Common myeloid progenitor, CD34-positive (primary cell): Measurements from ENCODE around the gene DEDD.

ENCODE experiments used
- CTCF ChIA-PET: fragments of 350-600 bp; sonication (Branson Sonifier 250); formaldehyde crosslinking; loops from one replicate; lab custom pipeline; 2021; ENCODE audit warnings: antibody characterized with exemption; lab: Charles Lee
- POLR2A ChIA-PET: fragments of 350-600 bp; sonication (Branson Sonifier 250); formaldehyde crosslinking; loops from one replicate; lab custom pipeline; 2021; ENCODE audit warnings: antibody characterized with exemption; lab: Charles Lee
- DNase-seq, 3 donors: peaks; one replicate each; pipeline versions ENCODE4 v3.0.0 to v3.0.0-alpha.2; 2013
- H3K27ac ChIP-seq, 2 experiments: 1 replicate in 1 of 2; 2 replicates in 1 of 2; pipeline ENCODE4 v1.7.0; 2013; ENCODE audit warnings: inconsistent platforms in 2 of 2, low read length in 2 of 2, mild to moderate bottlenecking in 2 of 2, low read depth in 1 of 2, moderate library complexity in 1 of 2; ENCODE audit not compliant: severe bottlenecking in 2 of 2, insufficient read depth in 1 of 2, poor library complexity in 1 of 2
- H3K27me3 ChIP-seq, 5 experiments: replicated peaks in 2 of 5; 1 replicate in 3 of 5; 2 replicates in 2 of 5; pipeline versions ENCODE4 v1.6.1 to v1.7.0; 2013; ENCODE audit warnings: low read length in 4 of 5, mild to moderate bottlenecking in 2 of 5, moderate library complexity in 2 of 5, inconsistent platforms in 1 of 5; ENCODE audit not compliant: insufficient read depth in 5 of 5, control insufficient read depth in 4 of 5
- H3K36me3 ChIP-seq, 4 experiments: 1 replicate in 2 of 4; 2 replicates in 2 of 4; pipeline versions ENCODE4 v1.6.1 to v1.7.0; 2013; ENCODE audit warnings: low read length in 3 of 4, control low read depth in 1 of 4, mild to moderate bottlenecking in 1 of 4; ENCODE audit not compliant: control insufficient read depth in 4 of 4, insufficient read depth in 4 of 4
- H3K4me1 ChIP-seq, 4 experiments: 1 replicate in 3 of 4; 2 replicates in 1 of 4; pipeline versions ENCODE4 v1.6.1 to v1.7.1; 2013; ENCODE audit warnings: low read length in 3 of 4, mild to moderate bottlenecking in 3 of 4, control low read depth in 1 of 4, inconsistent platforms in 1 of 4, moderate library complexity in 1 of 4; ENCODE audit not compliant: control insufficient read depth in 4 of 4, insufficient read depth in 4 of 4; ENCODE audit errors: control extremely low read depth in 1 of 4
- H3K4me3 ChIP-seq, 7 experiments: 1 replicate in 4 of 7; 2 replicates in 3 of 7; pipeline versions ENCODE4 v1.5.1 to v1.7.0; 2013; ENCODE audit warnings: mild to moderate bottlenecking in 7 of 7, low read length in 6 of 7, moderate library complexity in 6 of 7, inconsistent platforms in 2 of 7, low read depth in 2 of 7, control low read depth in 1 of 7; ENCODE audit not compliant: insufficient read depth in 4 of 7, control insufficient read depth in 1 of 7; ENCODE audit errors: extremely low read depth in 1 of 7
- H3K9me3 ChIP-seq, 5 experiments: 1 replicate in 4 of 5; 2 replicates in 1 of 5; pipeline versions ENCODE4 v1.6.1 to v1.7.1; 2013; ENCODE audit warnings: low read length in 4 of 5, mild to moderate bottlenecking in 2 of 5, inconsistent platforms in 1 of 5, low read depth in 1 of 5, moderate library complexity in 1 of 5; ENCODE audit not compliant: control insufficient read depth in 4 of 5, insufficient read depth in 2 of 5; ENCODE audit errors: control extremely low read depth in 1 of 5
- WGBS: methylation state at CpG from one replicate; pipeline ENCODE4 v1.1.5; 2013; ENCODE audit not compliant: insufficient coverage; 5-methylcytosine and 5-hydroxymethylcytosine counted together

DEDD gene

DNA sequence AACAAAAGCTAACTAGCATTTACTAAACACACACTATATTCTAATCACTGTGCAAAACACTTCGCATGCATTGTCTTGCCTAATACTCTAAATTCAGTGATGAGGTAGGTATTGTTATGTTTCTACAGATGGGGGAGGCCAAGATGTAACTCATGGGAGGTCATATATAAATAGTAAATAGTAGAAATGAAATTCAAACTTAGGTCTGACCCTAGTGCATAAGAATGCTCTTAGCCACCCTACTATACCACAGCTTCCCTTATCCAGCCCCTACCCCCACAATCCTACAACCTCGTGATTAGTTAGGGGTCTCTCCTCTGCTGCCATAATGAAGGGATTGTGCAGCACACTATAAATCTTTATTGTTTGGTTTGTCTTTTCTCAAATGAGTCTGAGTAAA lies 17.9 kb downstream of the DEDD start:
- Histone ChIP-seq H3K4me3 (no peak overlapping the region), H3K4me1 (peaks cover 46 to 80% (median 61%) of the 10 kb centered on the region in 4 experiments), H3K27me3 (no peaks in the 10 kb centered on the region), H3K9me3 (no peaks in the 10 kb centered on the region), H3K36me3 (peaks cover 0 to 7% (median 4%) of the 10 kb centered on the region in 4 experiments), H3K27ac (peak overlapping the region in 1 of 2 experiments; percentile 55)
- CTCF ChIA-PET = interaction anchor here (0.7 kb wide), 1 partner anchor 26 kb away, joined by 3 read pairs; no protein-coding TSS in a partner anchor
- POLR2A ChIA-PET = interaction anchor here (1.2 kb wide), 1 partner anchor 18 kb away, joined by 4 read pairs; the partner anchor contains the start of gene DEDD
- no peak for DNase-seq
- WGBS = no CpG with 5 or more reads among the region's 2 CpGs

DNA sequence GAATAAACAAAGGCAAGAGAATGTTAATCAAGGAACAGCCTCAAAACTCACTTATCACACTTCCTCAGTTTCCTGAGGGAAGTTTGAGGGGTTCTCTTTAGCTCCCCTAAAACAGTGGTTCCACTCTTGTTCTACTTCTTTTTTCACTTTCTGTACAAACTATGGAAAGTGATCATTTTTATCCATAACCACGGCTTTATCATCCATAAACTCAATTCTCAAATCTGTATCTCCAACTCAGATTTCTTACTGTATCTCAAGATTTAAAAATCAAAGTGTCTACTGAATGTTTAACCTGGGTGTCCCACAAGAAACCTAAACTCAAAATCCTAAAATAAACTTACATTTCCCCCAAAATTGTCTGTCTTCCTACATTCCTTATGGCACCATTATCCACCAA lies 18.6 kb downstream of the DEDD start:
- POLR2A ChIA-PET = interaction anchor here (1.2 kb wide), 1 partner anchor 18 kb away, joined by 4 read pairs; the partner anchor contains the start of gene DEDD
- peak overlapping the region; percentile 31 to 55 for H3K27ac ChIP-seq

DNA sequence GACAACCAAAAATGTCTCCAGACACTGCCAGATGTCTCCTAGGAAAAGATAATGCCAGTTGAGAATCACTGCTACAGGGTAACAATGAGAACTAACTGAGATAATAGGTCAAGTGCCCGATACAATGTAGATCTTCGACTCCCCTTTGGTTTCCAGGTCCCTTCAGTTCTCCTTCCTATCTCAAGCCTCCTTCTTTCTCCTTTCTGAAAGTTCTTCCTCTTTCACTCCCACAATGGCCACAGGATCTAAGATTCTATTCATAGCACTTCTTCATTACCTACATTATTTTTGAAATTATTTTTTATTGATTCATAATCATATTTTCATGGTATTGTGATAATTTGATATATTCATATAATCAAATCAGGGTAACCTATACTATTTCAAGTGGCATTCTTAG lies 20.9 kb downstream of the DEDD start:
- Histone ChIP-seq H3K4me1 (peaks cover 33 to 55% (median 41%) of the 10 kb centered on the region in 4 experiments), H3K9me3 (no peaks in the 10 kb centered on the region), H3K4me3 (peak overlapping the region in 1 of 7 experiments; percentile 2), H3K36me3 (peaks cover 0 to 15% (median 5%) of the 10 kb centered on the region in 4 experiments), H3K27ac (peak overlapping the region; percentile 12 to 27), H3K27me3 (no peaks in the 10 kb centered on the region)
- DNase-seq = peak in 1 of 3 donors; percentile 22
- WGBS = 9% methylated on average over 2 of the region's 2 CpGs
- ChIA-PET CTCF (interaction anchor here (1.0 to 1.6 kb wide), 6 partner anchors 10 to 91 kb away, joined by 3 to 10 read pairs (median 4); partner anchors contain the start of gene F11R), POLR2A (interaction anchor here (0.6 to 0.7 kb wide), 2 partner anchors 26 to 41 kb away, joined by 3 read pairs; no protein-coding TSS in a partner anchor)

More for the DNA sequence above, 18.6 kb downstream of the DEDD start:
- peaks cover 0 to 11% (median 4%) of the 10 kb centered on the region in 4 experiments for H3K36me3 ChIP-seq
- no CpG with 5 or more reads among the region's 1 CpG for WGBS
- H3K27me3 ChIP-seq = no peaks in the 10 kb centered on the region
- CTCF ChIA-PET = interaction anchor here (0.7 kb wide), 1 partner anchor 27 kb away, joined by 3 read pairs; no protein-coding TSS in a partner anchor
- DNase-seq = no peak
- H3K9me3 ChIP-seq = no peaks in the 10 kb centered on the region
- H3K4me3 ChIP-seq = peak overlapping the region in 1 of 7 experiments; percentile 30
- H3K4me1 ChIP-seq = peaks cover 41 to 74% (median 55%) of the 10 kb centered on the region in 4 experiments

DNA sequence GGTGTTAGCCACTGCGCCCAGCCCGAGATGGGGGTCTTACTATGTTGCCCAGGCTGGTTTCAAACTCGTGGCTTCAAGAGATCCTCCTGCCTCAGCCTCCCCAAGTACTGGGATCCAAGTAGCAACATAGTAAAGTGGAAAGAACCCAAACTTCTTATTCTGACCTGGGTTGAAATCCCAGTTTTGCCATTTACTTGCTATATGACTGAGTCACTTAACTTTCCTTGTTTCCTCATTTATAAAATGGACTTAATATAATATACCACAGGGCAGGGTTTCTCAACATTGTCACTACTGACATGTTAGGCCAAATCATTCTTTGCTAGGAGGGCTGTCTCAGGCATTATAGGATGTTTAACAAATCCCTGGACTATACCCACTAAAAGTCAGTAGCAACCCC lies 21.4 kb downstream of the DEDD start:
- DNase-seq = no peak
- Histone ChIP-seq H3K27ac (peak overlapping the region; percentile 12 to 27), H3K9me3 (no peaks in the 10 kb centered on the region), H3K27me3 (no peaks in the 10 kb centered on the region), H3K36me3 (peaks cover 0 to 15% (median 7%) of the 10 kb centered on the region in 4 experiments), H3K4me3 (peak overlapping the region in 1 of 7 experiments; percentile 2), H3K4me1 (peaks cover 31 to 50% (median 38%) of the 10 kb centered on the region in 4 experiments)
- ChIA-PET POLR2A (no interaction called here), CTCF (interaction anchor here (1.3 kb wide), 1 partner anchor 10 kb away, joined by 3 read pairs; no protein-coding TSS in a partner anchor)
- 90% methylated on average over 3 of the region's 3 CpGs for WGBS

DNA sequence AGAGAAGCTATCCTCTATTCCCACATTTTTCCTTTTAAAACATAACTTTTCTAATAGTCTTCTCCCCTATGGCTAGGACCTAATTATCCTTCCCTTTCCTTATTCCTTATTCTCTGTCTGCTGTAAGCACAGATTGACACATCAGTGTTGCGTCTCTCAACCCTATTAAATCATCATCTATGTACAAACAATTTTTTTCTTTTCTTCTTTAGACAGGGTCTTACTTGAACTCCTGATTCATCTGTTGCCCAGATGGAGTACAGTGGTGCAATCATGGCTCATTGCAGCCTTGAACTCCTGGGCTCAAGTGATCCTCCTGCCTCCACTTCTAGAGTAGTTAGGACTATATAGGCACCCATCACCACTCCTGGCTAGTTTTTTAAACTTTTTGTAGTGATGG lies 26.0 kb downstream of the DEDD start:
- Histone ChIP-seq H3K4me3 (no peak overlapping the region), H3K27me3 (no peaks in the 10 kb centered on the region)
- WGBS = 80% methylated on average over 1 of the region's 1 CpG

DNA sequence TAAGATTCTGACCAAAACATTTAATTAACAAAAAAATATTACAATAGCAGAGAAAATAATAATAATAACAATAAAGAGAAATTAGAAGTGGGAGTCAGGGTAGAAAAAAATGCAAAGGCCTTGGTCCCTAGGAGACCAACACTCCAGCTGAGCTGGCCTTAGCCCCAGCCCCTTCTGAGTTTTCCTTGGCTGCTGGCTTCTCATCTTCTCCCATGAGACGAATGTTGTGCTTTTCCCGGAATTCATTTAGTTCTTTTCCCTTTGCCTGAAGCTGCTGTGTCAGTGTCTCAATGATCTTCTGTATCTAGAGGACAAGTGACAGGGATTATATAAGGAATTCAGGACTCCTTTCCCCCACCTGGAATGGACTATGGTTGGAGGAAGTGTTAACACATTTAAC lies 31.9 kb downstream of the DEDD start:
- no peaks in the 10 kb centered on the region for H3K9me3 ChIP-seq
- 92% methylated on average over 2 of the region's 2 CpGs for WGBS
- H3K27me3 ChIP-seq = no peaks in the 10 kb centered on the region
- no peak overlapping the region for H3K4me3 ChIP-seq
- CTCF ChIA-PET = interaction anchor here (1.2 to 11.7 kb wide), 9 partner anchors 9 to 282 kb away, joined by 3 to 297 read pairs (median 6); partner anchors contain the start of genes ARHGAP30, DEDD, NIT1 and PFDN2
- H3K27ac ChIP-seq = no peak overlapping the region
- no peak for DNase-seq
- H3K36me3 ChIP-seq = peaks cover 10 to 34% (median 25%) of the 10 kb centered on the region in 4 experiments
- H3K4me1 ChIP-seq = peaks cover 0 to 20% (median 20%) of the 10 kb centered on the region in 4 experiments
- POLR2A ChIA-PET = no interaction called here

More for the DNA sequence above, 26.0 kb downstream of the DEDD start:
- Histone ChIP-seq H3K27ac (no peak overlapping the region), H3K36me3 (peaks cover 8 to 23% (median 18%) of the 10 kb centered on the region in 4 experiments), H3K9me3 (no peaks in the 10 kb centered on the region), H3K4me1 (peaks cover 4 to 6% (median 6%) of the 10 kb centered on the region in 4 experiments)
- no peak for DNase-seq
- CTCF ChIA-PET = interaction anchor here (1.1 to 1.8 kb wide), 4 partner anchors 9 to 34 kb away, joined by 3 to 4 read pairs (median 4); partner anchors contain the start of genes NIT1 and PFDN2
- POLR2A ChIA-PET = no interaction called here
